Left ventricle myocardium inferior (tissue), 1 donor: Measurements from ENCODE around the gene LEO1. TPM values are rescaled to one million over a fixed set of nuclear protein-coding genes. Genes with fewer than 3 reads are reported as not detected.

Source experiments
- DNase-seq: peaks from one replicate; pipeline ENCODE4 v3.0.0-alpha.2; 2020
- H3K27ac ChIP-seq: fragments of 200-600 bp; replicated peaks from 2 replicates; pipeline ENCODE4 v1.8.0; 2021
- H3K27me3 ChIP-seq: fragments of 200-600 bp; 2 replicates; pipeline ENCODE4 v1.8.0; 2021; ENCODE audit warnings: low read depth
- H3K36me3 ChIP-seq: fragments of 200-600 bp; 2 replicates; pipeline ENCODE4 v1.8.0; 2021
- H3K4me1 ChIP-seq: fragments of 200-600 bp; 2 replicates; pipeline ENCODE4 v1.8.0; 2021
- H3K4me3 ChIP-seq: fragments of 200-600 bp; 2 replicates; pipeline ENCODE4 v1.8.0; 2021; ENCODE audit warnings: mild to moderate bottlenecking, moderate library complexity
- H3K9me3 ChIP-seq: fragments of 200-600 bp; replicated peaks from 2 replicates; pipeline ENCODE4 v1.8.0; 2021
- CTCF ChIP-seq: fragments of 200-600 bp; IDR thresholded peaks from 2 replicates; pipeline ENCODE4 v1.8.0; 2021; ENCODE audit warnings: antibody characterized with exemption, mild to moderate bottlenecking, borderline replicate concordance
- intact Hi-C: fragments of 100-400 bp; cut with micrococcal nuclease; formaldehyde crosslinking; loops from one replicate; pipeline ENCODE4 v1.11.0; 2022
- long read RNA-seq: library from polyadenylated mRNA; unstranded; transcript quantifications from one replicate; pipeline ENCODE4 v2.0.0, GENCODE V29; 2021
- total RNA-seq: library from RNA; stranded (reverse); fragmentation: NEBNext Ultra II Directional; extraction: Animal tissue kit (Norgen Biotek cat#: 25700); gene quantifications from one replicate; pipeline ENCODE4 v1.2.1, GENCODE V29; 2021
- donor health status: DM: no; HTN: yes; CAD: no; lungs with severe emphysema.

The LEO1 gene
- 9.7 TPM for total RNA-seq
- long read RNA-seq, transcript LEO1-201 (12 exons, 2,193 nt), result major isoform, 12 of 12 reads
- long read RNA-seq, partial matches to known transcripts, result 0 of 12 reads
- long read RNA-seq, other reads (novel, unspliced or antisense), result 0 of 12 reads

GRCh38 chr15:51971375-51972133 lies at the start of gene LEO1:
TSS of gene LEO1 (minus strand) at chr15:51971778. CDS start at chr15:51971745, 33 bp downstream.
- DNase-seq, result peak; percentile 82
- Histone ChIP-seq H3K36me3 (peaks cover 15% of the 10 kb centered on the region), H3K4me1 (peaks cover 26% of the 10 kb centered on the region), H3K27me3 (no peaks in the 10 kb centered on the region), H3K27ac (peak within 1 kb of the TSS; percentile 93), H3K9me3 (peaks cover 18% of the 10 kb centered on the region), H3K4me3 (peak within 1 kb of the TSS; percentile 89)
- TF ChIP-seq CTCF, result peak; percentile 59
- intact Hi-C loops, result no loop called here

GRCh38 chr15:52021128-52021671 lies 49.6 kb upstream of the LEO1 start:
- TF ChIP-seq CTCF, result peak; percentile 9
- H3K4me3 ChIP-seq, result peak overlapping the region; percentile 75
- H3K27ac ChIP-seq, result peak overlapping the region; percentile 95
- peaks cover 45% of the 10 kb centered on the region for H3K4me1 ChIP-seq
- no peaks in the 10 kb centered on the region for H3K36me3 ChIP-seq
- no peak for DNase-seq
- intact Hi-C loops, result no loop called here
- no peaks in the 10 kb centered on the region for H3K9me3 ChIP-seq
- no peaks in the 10 kb centered on the region for H3K27me3 ChIP-seq

GRCh38 chr15:52020221-52021085 lies 48.9 kb upstream of the LEO1 start:
- no peaks in the 10 kb centered on the region for H3K9me3 ChIP-seq
- DNase-seq, result no peak
- no peak for TF ChIP-seq CTCF
- no peaks in the 10 kb centered on the region for H3K36me3 ChIP-seq
- peaks cover 45% of the 10 kb centered on the region for H3K4me1 ChIP-seq
- H3K4me3 ChIP-seq, result peak overlapping the region; percentile 75
- H3K27me3 ChIP-seq, result no peaks in the 10 kb centered on the region
- peak overlapping the region; percentile 95 for H3K27ac ChIP-seq
- intact Hi-C loops, result no loop called here

GRCh38 chr15:52019394-52020220 lies 48.0 kb upstream of the LEO1 start:
- no peak for TF ChIP-seq CTCF
- Histone ChIP-seq H3K27ac (peak overlapping the region; percentile 95), H3K36me3 (no peaks in the 10 kb centered on the region), H3K4me1 (peaks cover 45% of the 10 kb centered on the region), H3K27me3 (no peaks in the 10 kb centered on the region), H3K4me3 (peak overlapping the region; percentile 75), H3K9me3 (no peaks in the 10 kb centered on the region)
- DNase-seq, result peak; percentile 84
- intact Hi-C loops, result no loop called here
